Keratinocyte (primary cell): ENCODE data around the gene HOTAIR. TPM values are rescaled to one million over a fixed set of nuclear protein-coding genes. Genes with fewer than 3 reads are reported as not detected.

Experiments
- DNase-seq: peaks from one replicate; pipeline ENCODE4 v3.0.0-alpha.2; 2011; ENCODE audit warnings: low read depth, missing footprints, low spot score
- FAIRE-seq: peaks from 2 replicates; lab custom pipeline; 2011; peaks lifted over from hg19 to GRCh38; lab: Jason Lieb, UNC
- H2AFZ ChIP-seq: 2 replicates; pipeline ENCODE4 v1.6.0; 2012; ENCODE audit warnings: low read length, control low read depth, inconsistent platforms; ENCODE audit not compliant: control insufficient read depth
- H3K27ac ChIP-seq: 2 replicates; pipeline ENCODE4 v1.5.1; 2011; ENCODE audit warnings: low read length; ENCODE audit not compliant: control insufficient read depth, insufficient read depth
- H3K27me3 ChIP-seq: 3 replicates; pipeline ENCODE4 v1.6.0; 2011; ENCODE audit warnings: low read length; ENCODE audit not compliant: control insufficient read depth, insufficient read depth; ENCODE audit errors: extremely low read depth
- H3K36me3 ChIP-seq, 2 experiments: 2 replicates in 1 of 2; 3 replicates in 1 of 2; pipeline ENCODE4 v1.5.1; 2011; ENCODE audit warnings: low read length in 2 of 2, mild to moderate bottlenecking in 1 of 2; ENCODE audit not compliant: control insufficient read depth in 2 of 2, insufficient read depth in 2 of 2; ENCODE audit errors: extremely low read depth in 1 of 2
- H3K4me1 ChIP-seq: 3 replicates; pipeline ENCODE4 v1.5.1; 2011; ENCODE audit warnings: low read length; ENCODE audit not compliant: control insufficient read depth, insufficient read depth; ENCODE audit errors: extremely low read depth
- H3K4me2 ChIP-seq: 3 replicates; pipeline ENCODE4 v1.6.0; 2011; ENCODE audit warnings: low read depth, low read length; ENCODE audit not compliant: control insufficient read depth, insufficient read depth; ENCODE audit errors: extremely low read depth
- H3K4me3 ChIP-seq, 3 experiments: fragments of 200-600 bp in 1 of 3; sonication (generic) in 1 of 3; 2 replicates in 2 of 3; 3 replicates in 1 of 3; pipeline ENCODE4 v1.5.1; 2011 to 2016; ENCODE audit warnings: low read length in 3 of 3, mild to moderate bottlenecking in 3 of 3, control low read depth in 2 of 3, inconsistent platforms in 1 of 3, low read depth in 1 of 3, mixed read lengths in 1 of 3, mixed run types in 1 of 3, moderate library complexity in 1 of 3; ENCODE audit not compliant: control insufficient read depth in 2 of 3, insufficient read depth in 2 of 3; ENCODE audit errors: extremely low read depth in 1 of 3
- H3K79me2 ChIP-seq: 2 replicates; pipeline ENCODE4 v1.6.0; 2012; ENCODE audit warnings: low read length; ENCODE audit not compliant: control insufficient read depth, insufficient read depth
- H3K9ac ChIP-seq: 3 replicates; pipeline ENCODE4 v1.6.0; 2011; ENCODE audit warnings: low read length; ENCODE audit not compliant: control insufficient read depth, insufficient read depth; ENCODE audit errors: extremely low read depth
- H3K9me1 ChIP-seq: 3 replicates; pipeline ENCODE4 v1.6.0; 2011; ENCODE audit warnings: low read length; ENCODE audit not compliant: control insufficient read depth, insufficient read depth; ENCODE audit errors: extremely low read depth
- H3K9me3 ChIP-seq: 2 replicates; pipeline ENCODE4 v1.5.1; 2012; ENCODE audit warnings: low read depth, low read length; ENCODE audit not compliant: control insufficient read depth
- H4K20me1 ChIP-seq: 3 replicates; pipeline ENCODE4 v1.6.0; 2011; ENCODE audit warnings: low read length; ENCODE audit not compliant: control insufficient read depth, insufficient read depth; ENCODE audit errors: extremely low read depth
- EZH2 ChIP-seq: IDR thresholded peaks from one replicate; pipeline ENCODE4 v1.6.1; 2012; ENCODE audit warnings: inconsistent platforms, mild to moderate bottlenecking, low read length, moderate library complexity
- dilution Hi-C: fragments of 300-500 bp; cut with MboI; formaldehyde crosslinking; loops from one replicate; pipeline ENCODE4 v1.7.0; 2020; ENCODE audit warnings: low sequenced_read_pairs; ENCODE audit not compliant: extremely low pct_ligation_motif_present
- polyA plus RNA-seq, 5 experiments: library from polyadenylated mRNA; depleted of rRNA in 3 of 5; stranded (reverse) in 3 of 5; stranded (forward) in 1 of 5; unstranded in 1 of 5; fragments of >200 nt; gene quantifications; 1 replicate in 1 of 5; 2 replicates in 3 of 5; 3 replicates in 1 of 5; pipeline versions ENCODE4 v1.2.1 to v1.2.3, GENCODE V29; 2011 to 2012; ENCODE audit warnings: missing spikeins in 2 of 5, low read depth in 1 of 5, low replicate concordance in 1 of 5
- TF ChIP-seq, protein P1 (sequence below), 3 experiments: IDR thresholded peaks in 1 of 3; conservative IDR thresholded peaks in 1 of 3; optimal IDR thresholded peaks in 1 of 3; 2 replicates in 2 of 3; 3 replicates in 1 of 3; pipeline versions ENCODE3 to v1.5.1; 2011; ENCODE audit warnings: low read length in 3 of 3, mild to moderate bottlenecking in 3 of 3, moderate library complexity in 2 of 3, control low read depth in 1 of 3, inconsistent platforms in 1 of 3; ENCODE audit not compliant: insufficient read depth in 2 of 3; ENCODE audit errors: extremely low read depth in 1 of 3

HOTAIR gene
- polyA plus RNA-seq, 1 donor (not counting 4 experiments of a cell fraction or from before 2014, with no cell fraction given) = 4.0 TPM

DNA sequence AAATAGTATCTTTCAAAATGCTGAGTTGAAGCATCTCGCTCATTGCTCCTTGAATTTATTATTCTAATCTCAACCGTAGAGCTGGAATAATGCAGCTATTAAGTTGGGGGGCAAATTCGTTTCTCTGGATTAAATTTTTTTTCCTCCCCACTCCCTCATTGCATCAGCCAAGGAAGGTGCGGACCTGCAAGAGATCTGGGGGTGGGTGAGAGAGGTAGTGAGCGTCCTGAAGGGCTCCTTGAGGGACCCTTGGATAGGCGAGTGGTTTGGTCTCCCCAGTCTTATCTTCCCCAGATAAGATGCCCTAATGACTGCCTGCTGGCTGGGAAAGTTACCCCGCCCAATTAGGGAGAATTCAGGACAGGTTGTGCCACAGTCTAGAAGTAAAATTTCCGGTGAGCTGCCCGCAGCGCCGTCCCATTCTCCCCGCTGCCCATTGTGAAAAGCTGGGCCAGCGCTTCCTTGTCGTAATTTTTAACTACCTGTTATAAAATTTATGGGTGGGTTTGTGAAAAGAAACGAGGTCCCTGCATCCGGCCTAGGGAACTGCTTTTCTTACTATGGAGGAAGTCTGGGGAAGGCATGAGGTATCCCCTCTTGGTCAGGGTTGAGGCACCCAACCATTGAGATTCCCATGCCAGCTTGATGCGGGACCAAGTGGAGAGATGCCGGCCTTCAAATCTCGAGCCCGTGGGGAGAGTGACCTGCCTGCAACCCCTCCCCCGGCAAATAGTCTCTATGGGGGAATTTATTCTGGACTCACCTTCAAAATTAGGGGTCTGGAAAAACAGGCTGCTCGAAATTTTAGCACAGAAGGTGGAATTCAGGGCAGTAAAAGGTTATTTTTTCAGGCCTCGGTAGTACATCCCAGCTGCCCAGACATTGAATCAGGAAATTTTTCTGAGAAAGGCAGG, 40.5 kb upstream of the HOTAIR start:
- Histone ChIP-seq H3K4me2 (no peak overlapping the region), H3K9me1 (no peaks in the 10 kb centered on the region), H2AFZ (no peak overlapping the region), H3K79me2 (peaks cover 31% of the 10 kb centered on the region), H3K27ac (no peak overlapping the region), H3K9me3 (no peaks in the 10 kb centered on the region), H3K4me1 (peaks cover 21% of the 10 kb centered on the region), H3K4me3 (no peak overlapping the region), H3K27me3 (no peaks in the 10 kb centered on the region), H3K9ac (no peak overlapping the region), H3K36me3 (no peaks in the 10 kb centered on the region), H4K20me1 (no peaks in the 10 kb centered on the region)
- dilution Hi-C loops = no loop called here
- no peak for TF ChIP-seq EZH2
- TF ChIP-seq, protein P1, sequence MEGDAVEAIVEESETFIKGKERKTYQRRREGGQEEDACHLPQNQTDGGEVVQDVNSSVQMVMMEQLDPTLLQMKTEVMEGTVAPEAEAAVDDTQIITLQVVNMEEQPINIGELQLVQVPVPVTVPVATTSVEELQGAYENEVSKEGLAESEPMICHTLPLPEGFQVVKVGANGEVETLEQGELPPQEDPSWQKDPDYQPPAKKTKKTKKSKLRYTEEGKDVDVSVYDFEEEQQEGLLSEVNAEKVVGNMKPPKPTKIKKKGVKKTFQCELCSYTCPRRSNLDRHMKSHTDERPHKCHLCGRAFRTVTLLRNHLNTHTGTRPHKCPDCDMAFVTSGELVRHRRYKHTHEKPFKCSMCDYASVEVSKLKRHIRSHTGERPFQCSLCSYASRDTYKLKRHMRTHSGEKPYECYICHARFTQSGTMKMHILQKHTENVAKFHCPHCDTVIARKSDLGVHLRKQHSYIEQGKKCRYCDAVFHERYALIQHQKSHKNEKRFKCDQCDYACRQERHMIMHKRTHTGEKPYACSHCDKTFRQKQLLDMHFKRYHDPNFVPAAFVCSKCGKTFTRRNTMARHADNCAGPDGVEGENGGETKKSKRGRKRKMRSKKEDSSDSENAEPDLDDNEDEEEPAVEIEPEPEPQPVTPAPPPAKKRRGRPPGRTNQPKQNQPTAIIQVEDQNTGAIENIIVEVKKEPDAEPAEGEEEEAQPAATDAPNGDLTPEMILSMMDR (optimal IDR thresholded peaks at IDR 0.05 in 1 of 3, IDR thresholded peaks at IDR 0.05 in 1 of 3, conservative IDR thresholded peaks at IDR 0.05 in 1 of 3; ENCODE audit: extremely low read depth in 1 of 3, insufficient read depth in 2 of 3, low read length in 3 of 3) = no peak
- FAIRE-seq = no peak
- DNase-seq = no peak

DNA sequence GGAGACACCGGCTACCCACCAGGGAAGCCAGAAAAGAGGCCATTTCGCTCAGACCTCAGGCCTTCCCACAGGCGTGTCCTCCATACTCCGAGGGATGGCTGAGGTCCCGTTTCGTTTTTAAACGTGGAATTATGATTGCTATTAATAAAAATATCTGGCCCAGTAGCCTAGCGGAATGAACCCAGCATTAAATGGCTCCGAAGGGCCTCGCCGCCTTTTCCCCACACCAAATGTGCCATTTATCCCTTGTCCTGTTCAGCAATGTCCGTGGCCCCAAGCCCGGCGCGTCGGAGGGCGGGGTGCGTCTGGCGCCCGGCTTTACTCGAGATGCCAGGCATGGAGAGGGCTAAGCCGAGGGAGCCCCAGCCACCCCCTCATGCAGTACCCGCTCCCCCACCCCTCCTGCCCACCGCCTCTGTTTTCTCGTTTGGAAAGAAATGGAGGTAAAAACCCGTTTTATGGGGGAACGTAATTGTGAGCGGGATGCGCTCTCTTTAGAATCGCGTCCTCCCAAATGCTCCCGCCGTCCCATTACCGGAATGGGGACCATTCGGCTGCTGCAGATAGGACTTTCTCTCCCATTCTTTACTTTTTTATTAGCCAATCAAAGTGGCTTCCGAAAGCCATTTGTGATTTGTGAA, 39.7 kb upstream of the HOTAIR start:
- TF ChIP-seq EZH2 = no peak
- TF ChIP-seq, protein P1 (optimal IDR thresholded peaks at IDR 0.05 in 1 of 3, IDR thresholded peaks at IDR 0.05 in 1 of 3, conservative IDR thresholded peaks at IDR 0.05 in 1 of 3; ENCODE audit: extremely low read depth in 1 of 3, insufficient read depth in 2 of 3, low read length in 3 of 3) = no peak
- no peaks in the 10 kb centered on the region for H3K9me1 ChIP-seq
- no peak overlapping the region for H3K4me3 ChIP-seq
- DNase-seq (no peak), FAIRE-seq (no peak)
- H3K4me2 ChIP-seq = no peak overlapping the region
- H3K9ac ChIP-seq = no peak overlapping the region
- peaks cover 29% of the 10 kb centered on the region for H3K79me2 ChIP-seq
- H3K27ac ChIP-seq = no peak overlapping the region
- no peaks in the 10 kb centered on the region for H4K20me1 ChIP-seq
- dilution Hi-C loops = no loop called here
- H2AFZ ChIP-seq = no peak overlapping the region
- H3K9me3 ChIP-seq = no peaks in the 10 kb centered on the region
- peaks cover 19% of the 10 kb centered on the region for H3K4me1 ChIP-seq
- no peaks in the 10 kb centered on the region for H3K36me3 ChIP-seq
- no peaks in the 10 kb centered on the region for H3K27me3 ChIP-seq
